Ectodermal cell (in vitro differentiated cells): ENCODE measurements around the gene TRIOBP.

ENCODE experiments used
- H3K27ac ChIP-seq: 2 replicates; pipeline ENCODE4 v1.7.0; 2013; ENCODE audit warnings: mild to moderate bottlenecking, low read depth, low read length; ENCODE audit not compliant: insufficient read depth, poor library complexity, severe bottlenecking
- H3K27me3 ChIP-seq: 2 replicates; pipeline ENCODE4 v1.7.0; 2013; ENCODE audit warnings: mild to moderate bottlenecking, low read length; ENCODE audit not compliant: insufficient read depth, control insufficient read depth, poor library complexity, severe bottlenecking
- H3K36me3 ChIP-seq: one replicate; pipeline ENCODE4 v1.7.0; 2013; ENCODE audit warnings: low read length; ENCODE audit not compliant: control insufficient read depth, insufficient read depth
- H3K4me1 ChIP-seq: one replicate; pipeline ENCODE4 v1.7.0; 2013; ENCODE audit warnings: low read length; ENCODE audit not compliant: control insufficient read depth, insufficient read depth
- H3K4me3 ChIP-seq: 2 replicates; pipeline ENCODE4 v1.7.0; 2013; ENCODE audit warnings: low read depth, low read length, control low read depth; ENCODE audit not compliant: insufficient read depth
- H3K9me3 ChIP-seq: 2 replicates; pipeline ENCODE4 v1.7.0; 2013; ENCODE audit warnings: mild to moderate bottlenecking, low read length, moderate library complexity; ENCODE audit not compliant: control insufficient read depth
- WGBS, 2 experiments: methylation state at CpG; one replicate each; pipeline ENCODE4 v1.1.7; 2013; ENCODE audit warnings: missing lambda C conversion rate in 2 of 2; 5-methylcytosine and 5-hydroxymethylcytosine counted together

Gene TRIOBP

GRCh38 chr22:37732699-37733607 is 36.1 kb downstream of the TRIOBP start:
- no peaks in the 10 kb centered on the region for H3K36me3 ChIP-seq
- H3K4me3 ChIP-seq: no peak overlapping the region
- no peaks in the 10 kb centered on the region for H3K9me3 ChIP-seq
- H3K27ac ChIP-seq: no peak overlapping the region
- no peaks in the 10 kb centered on the region for H3K27me3 ChIP-seq
- no peaks in the 10 kb centered on the region for H3K4me1 ChIP-seq
- WGBS, 2 experiments: 85 to 86% methylated on average over 19 of the region's 19 CpGs

GRCh38 chr22:37733625-37734401 is 37.0 kb downstream of the TRIOBP start:
- Histone ChIP-seq H3K27ac (no peak overlapping the region), H3K4me3 (no peak overlapping the region), H3K27me3 (no peaks in the 10 kb centered on the region), H3K36me3 (no peaks in the 10 kb centered on the region), H3K4me1 (no peaks in the 10 kb centered on the region), H3K9me3 (no peaks in the 10 kb centered on the region)
- WGBS, 2 experiments: 86 to 88% methylated on average over 11 of the region's 11 CpGs

GRCh38 chr22:37734402-37734700 is 37.5 kb downstream of the TRIOBP start:
- WGBS, 2 experiments: 92 to 96% methylated on average over 6 of the region's 6 CpGs
- H3K4me3 ChIP-seq: no peak overlapping the region
- H3K27ac ChIP-seq: no peak overlapping the region
- no peaks in the 10 kb centered on the region for H3K36me3 ChIP-seq
- no peaks in the 10 kb centered on the region for H3K9me3 ChIP-seq
- H3K4me1 ChIP-seq: no peaks in the 10 kb centered on the region
- no peaks in the 10 kb centered on the region for H3K27me3 ChIP-seq

- Histone ChIP-seq H3K27ac (no peak overlapping the region), H3K9me3 (no peaks in the 10 kb centered on the region), H3K36me3 (no peaks in the 10 kb centered on the region), H3K4me1 (no peaks in the 10 kb centered on the region), H3K4me3 (no peak overlapping the region), H3K27me3 (no peaks in the 10 kb centered on the region)
- WGBS, 2 experiments: 64 to 66% methylated on average over 16 of the region's 16 CpGs
Measured at GRCh38 chr22:37734964-37735451, 38.2 kb downstream of the TRIOBP start.

- Histone ChIP-seq H3K27me3 (no peaks in the 10 kb centered on the region), H3K4me3 (no peak overlapping the region), H3K27ac (no peak overlapping the region), H3K4me1 (peaks cover 5% of the 10 kb centered on the region), H3K9me3 (no peaks in the 10 kb centered on the region), H3K36me3 (no peaks in the 10 kb centered on the region)
- WGBS, 2 experiments: 84 to 85% methylated on average over 12 of the region's 12 CpGs
Measured at GRCh38 chr22:37739035-37739434, 42.2 kb downstream of the TRIOBP start.

- Histone ChIP-seq H3K4me1 (peaks cover 5% of the 10 kb centered on the region), H3K4me3 (no peak overlapping the region), H3K27ac (no peak overlapping the region), H3K36me3 (no peaks in the 10 kb centered on the region), H3K9me3 (no peaks in the 10 kb centered on the region), H3K27me3 (no peaks in the 10 kb centered on the region)
- 93% methylated on average over 17 of the region's 17 CpGs for WGBS, 2 experiments
Measured at GRCh38 chr22:37739611-37740049, 42.8 kb downstream of the TRIOBP start.

GRCh38 chr22:37740455-37741311 is 43.8 kb downstream of the TRIOBP start:
- H3K27me3 ChIP-seq: no peaks in the 10 kb centered on the region
- H3K4me3 ChIP-seq: no peak overlapping the region
- no peak overlapping the region for H3K27ac ChIP-seq
- H3K4me1 ChIP-seq: peaks cover 11% of the 10 kb centered on the region
- H3K36me3 ChIP-seq: no peaks in the 10 kb centered on the region
- H3K9me3 ChIP-seq: no peaks in the 10 kb centered on the region
- WGBS, 2 experiments: 84 to 85% methylated on average over 22 of the region's 22 CpGs

- WGBS, 2 experiments: 77 to 86% methylated on average over 9 of the region's 9 CpGs
- H3K27ac ChIP-seq: no peak overlapping the region
- no peaks in the 10 kb centered on the region for H3K9me3 ChIP-seq
- no peaks in the 10 kb centered on the region for H3K27me3 ChIP-seq
- no peak overlapping the region for H3K4me3 ChIP-seq
- peaks cover 11% of the 10 kb centered on the region for H3K4me1 ChIP-seq
- no peaks in the 10 kb centered on the region for H3K36me3 ChIP-seq
Measured at GRCh38 chr22:37741312-37741795, 44.5 kb downstream of the TRIOBP start.

- Histone ChIP-seq H3K36me3 (no peaks in the 10 kb centered on the region), H3K27ac (no peak overlapping the region), H3K4me3 (no peak overlapping the region), H3K4me1 (peaks cover 11% of the 10 kb centered on the region), H3K9me3 (no peaks in the 10 kb centered on the region), H3K27me3 (no peaks in the 10 kb centered on the region)
- WGBS, 2 experiments: 89 to 90% methylated on average over 16 of the region's 16 CpGs
Measured at GRCh38 chr22:37742376-37743171, 45.7 kb downstream of the TRIOBP start.
